LNCaP clone FGC (cell line): Measurements from ENCODE around the gene ASB13.

Experiments used
- DNase-seq: peaks from one replicate; pipeline ENCODE4 v3.0.0-alpha.2; 2011; ENCODE audit warnings: low read depth
- H3K4me3 ChIP-seq: 2 replicates; pipeline ENCODE4 v1.5.1; 2011; ENCODE audit warnings: mild to moderate bottlenecking, low read depth, low read length, control low read depth
- CTCF ChIP-seq: IDR thresholded peaks from 2 replicates; pipeline ENCODE4 v1.5.1; 2012; ENCODE audit warnings: mild to moderate bottlenecking; ENCODE audit not compliant: control insufficient read depth, insufficient read depth; ENCODE audit errors: extremely low read depth

The ASB13 gene

GRCh38 chr10:5656737-5657579 is 9.4 kb downstream of the ASB13 start:
- DNase-seq = no peak
- TF ChIP-seq CTCF = no peak
- no peak overlapping the region for H3K4me3 ChIP-seq

- no peak for TF ChIP-seq CTCF
- no peak overlapping the region for H3K4me3 ChIP-seq
- DNase-seq = no peak
These were observed 11.3 kb downstream of the ASB13 start for GRCh38 chr10:5655121-5655520.

GRCh38 chr10:5654218-5654755 is 12.1 kb downstream of the ASB13 start:
- peak; percentile 85 for DNase-seq
- TF ChIP-seq CTCF = no peak
- H3K4me3 ChIP-seq = no peak overlapping the region

- no peak overlapping the region for H3K4me3 ChIP-seq
- no peak for TF ChIP-seq CTCF
- no peak for DNase-seq
These were observed 13.6 kb downstream of the ASB13 start for GRCh38 chr10:5652746-5653145.

- TF ChIP-seq CTCF = no peak
- no peak overlapping the region for H3K4me3 ChIP-seq
- no peak for DNase-seq
These were observed 15.0 kb downstream of the ASB13 start for GRCh38 chr10:5651388-5651764.

GRCh38 chr10:5650664-5651387 is 15.6 kb downstream of the ASB13 start:
- no peak for DNase-seq
- no peak for TF ChIP-seq CTCF
- no peak overlapping the region for H3K4me3 ChIP-seq
